NCI-H1436 (cell line): ENCODE data around the gene MLLT10.

Experiments
- DNase-seq: peaks from one replicate; lab custom pipeline; 2025; lab: John Stamatoyannopoulos, UW

MLLT10 gene

GRCh38 chr10:21740989-21741388, 207.0 kb downstream of the MLLT10 start:
- DNase-seq, result no peak

GRCh38 chr10:21742740-21743412, 208.8 kb downstream of the MLLT10 start:
- no peak for DNase-seq

GRCh38 chr10:21744223-21744622, 210.2 kb downstream of the MLLT10 start:
- DNase-seq, result no peak

DNA sequence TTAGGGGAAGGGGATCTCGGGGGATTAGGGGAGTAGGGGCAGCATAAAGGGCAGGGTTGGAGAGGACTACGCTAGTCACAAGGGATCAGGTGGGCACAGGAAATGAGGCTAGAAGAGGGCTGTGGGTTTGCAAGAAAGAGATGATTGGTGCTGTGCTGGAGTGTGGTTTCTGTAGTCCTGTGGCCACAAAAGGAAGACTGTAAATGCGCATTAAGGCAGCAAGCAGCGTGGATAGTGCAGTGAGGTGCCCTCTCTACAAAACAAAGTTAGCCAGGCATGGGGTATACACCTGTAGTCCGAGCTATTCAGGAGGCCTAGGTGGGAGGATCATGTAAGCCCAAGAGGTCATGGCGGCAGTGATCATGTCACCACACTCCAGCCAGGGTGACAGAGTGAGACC, 212.1 kb downstream of the MLLT10 start:
- DNase-seq, result no peak

DNA sequence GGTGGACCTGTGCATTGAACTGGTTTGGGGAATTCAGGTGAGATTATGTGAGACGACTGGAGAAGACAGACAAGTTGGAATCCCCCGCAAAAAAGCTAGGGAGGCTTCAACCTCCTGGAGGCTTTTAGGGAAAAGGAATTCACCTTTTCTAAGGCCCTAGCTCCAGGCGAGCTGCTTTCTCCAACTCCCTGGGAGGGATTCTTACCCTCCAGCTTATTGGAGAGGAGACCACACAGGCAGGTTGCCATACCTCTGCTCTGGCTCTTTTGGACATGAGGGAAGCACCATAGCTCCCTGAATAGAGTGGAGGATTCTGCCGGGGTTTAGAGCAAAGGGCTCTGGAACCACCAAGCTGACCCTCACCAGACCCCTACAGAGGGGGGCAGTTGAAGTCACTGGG, 213.8 kb downstream of the MLLT10 start:
- DNase-seq, result no peak

DNA sequence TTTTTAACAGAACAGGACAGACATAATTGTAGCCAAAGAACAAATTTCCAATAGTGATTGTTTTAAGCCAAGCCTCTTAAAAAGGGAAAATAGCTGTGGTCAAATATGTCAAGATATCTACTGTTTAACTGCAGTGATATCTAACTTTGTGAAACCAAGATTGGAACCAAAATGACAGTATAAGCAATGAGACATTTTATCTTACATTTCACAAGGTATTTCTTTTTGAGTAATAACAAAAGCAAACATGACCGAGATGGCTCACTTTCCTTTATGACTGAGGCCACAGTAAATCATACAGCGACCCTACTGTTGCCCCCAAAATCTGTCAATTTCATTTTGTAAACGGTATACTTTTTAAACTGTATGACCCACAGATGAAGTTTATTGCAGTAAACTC, 215.8 kb downstream of the MLLT10 start:
- DNase-seq, result no peak

GRCh38 chr10:21750424-21750823, 216.4 kb downstream of the MLLT10 start:
- no peak for DNase-seq

- DNase-seq, result no peak
Observed at GRCh38 chr10:21751341-21752310, 217.6 kb downstream of the MLLT10 start.

GRCh38 chr10:21753497-21754270, 219.7 kb downstream of the MLLT10 start:
- no peak for DNase-seq

- no peak for DNase-seq
Observed at GRCh38 chr10:21754410-21755011, 220.5 kb downstream of the MLLT10 start.

- no peak for DNase-seq
Observed at GRCh38 chr10:21756707-21757106, 222.7 kb downstream of the MLLT10 start.

DNA sequence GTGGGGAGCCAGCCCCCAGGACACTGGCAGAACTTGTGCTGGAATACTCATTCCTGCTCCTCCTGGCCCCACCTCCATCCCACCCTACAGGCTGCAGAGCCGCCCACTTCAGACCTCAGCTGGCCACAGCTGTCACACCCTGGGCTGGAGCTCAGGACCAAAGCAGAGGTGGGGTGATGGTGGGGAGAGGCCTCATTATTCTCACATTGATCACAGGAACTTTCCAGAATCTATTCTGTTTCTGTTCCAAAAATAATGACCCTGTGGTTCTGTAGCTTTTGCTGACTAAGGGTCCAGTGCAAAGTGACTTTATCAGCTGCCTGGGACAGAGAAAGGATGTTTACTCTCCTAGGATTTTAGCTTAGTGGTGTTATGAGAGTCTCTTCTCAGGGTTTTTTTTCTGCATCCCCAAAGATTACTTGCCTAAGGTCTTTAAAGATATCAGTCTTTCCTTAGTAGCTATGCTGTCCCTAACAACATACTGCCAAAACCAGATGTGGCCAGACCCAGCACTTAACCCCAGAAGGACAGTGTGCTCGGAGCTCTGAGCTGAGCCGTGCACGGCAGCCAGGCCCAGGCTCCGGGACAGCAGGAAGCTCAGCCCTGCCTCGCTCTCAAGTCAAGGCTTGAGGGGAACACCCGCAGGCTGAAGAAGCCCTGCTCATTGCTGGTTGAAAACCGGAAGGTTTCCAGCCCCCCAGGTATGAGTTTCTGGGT, 223.3 kb downstream of the MLLT10 start:
- no peak for DNase-seq

GRCh38 chr10:21758239-21758638, 224.2 kb downstream of the MLLT10 start:
- no peak for DNase-seq

DNA sequence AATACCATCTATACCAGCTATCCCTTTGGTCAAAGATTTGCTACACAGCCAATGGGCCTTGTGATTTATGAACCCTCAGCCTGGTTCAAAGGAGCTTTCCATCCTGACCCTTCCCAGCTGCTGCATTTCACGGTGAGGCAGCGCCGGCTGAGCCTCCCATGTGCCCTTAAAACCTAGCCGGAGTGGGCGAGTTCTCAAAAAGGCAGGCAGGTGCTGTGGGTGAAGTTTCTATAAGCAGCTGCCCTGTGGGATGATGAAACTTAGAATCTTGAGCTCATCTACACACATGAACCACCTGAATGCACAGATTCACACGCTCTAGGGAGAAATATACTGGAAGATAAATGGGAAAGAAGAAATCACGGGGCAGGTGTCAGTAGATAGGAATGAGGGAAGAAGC, 224.7 kb downstream of the MLLT10 start:
- no peak for DNase-seq

DNA sequence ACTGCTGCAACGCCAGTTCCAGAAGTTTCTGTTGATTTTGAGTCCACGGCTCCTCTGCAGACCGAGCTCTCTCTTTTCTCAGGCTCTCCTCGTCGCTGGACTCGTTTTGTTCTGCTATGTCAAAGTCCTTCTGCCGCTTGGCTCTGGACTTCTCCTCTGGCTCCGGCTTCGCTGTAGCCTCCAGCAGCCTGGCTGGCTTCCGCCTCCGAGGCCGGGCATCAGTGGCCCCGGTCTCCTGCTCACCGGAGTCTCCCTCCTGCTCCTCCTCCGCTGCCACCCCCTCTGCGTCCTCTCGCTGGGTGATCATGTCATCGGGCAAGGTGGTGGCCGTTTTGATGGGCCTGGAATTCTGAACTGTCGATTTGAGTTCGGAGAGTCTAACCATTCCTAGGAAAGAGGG, 225.2 kb downstream of the MLLT10 start:
- DNase-seq, result no peak

GRCh38 chr10:21760332-21760731, 226.3 kb downstream of the MLLT10 start:
- no peak for DNase-seq

- DNase-seq, result no peak
Observed at GRCh38 chr10:21764466-21765189, 230.6 kb downstream of the MLLT10 start.

GRCh38 chr10:21769041-21769440, 235.0 kb downstream of the MLLT10 start:
- DNase-seq, result no peak

GRCh38 chr10:21771219-21771618, 237.2 kb downstream of the MLLT10 start:
- no peak for DNase-seq

- DNase-seq, result no peak
Observed at GRCh38 chr10:21776883-21777282, 242.9 kb downstream of the MLLT10 start.

DNA sequence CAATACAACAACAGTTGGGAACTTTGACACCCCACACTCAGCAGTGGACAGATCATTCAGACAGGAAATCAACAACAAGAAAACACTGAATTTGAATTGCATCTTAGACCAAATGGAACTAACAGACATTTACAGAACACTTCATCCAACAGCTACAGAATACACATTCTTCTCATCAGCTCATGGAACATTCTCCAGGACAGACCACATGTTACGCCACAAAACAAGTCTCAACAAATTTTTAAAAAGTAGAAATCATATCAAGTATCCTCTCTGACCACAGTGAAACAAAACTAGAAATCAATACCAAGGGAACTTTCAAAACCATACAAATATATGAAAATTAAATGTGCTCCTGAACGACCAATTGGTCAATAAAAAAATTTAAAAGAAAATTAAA, 257.2 kb downstream of the MLLT10 start:
- DNase-seq, result no peak
